Neural cell (in vitro differentiated cells): ENCODE measurements around the gene VWA8. TPM values are rescaled to one million over a fixed set of nuclear protein-coding genes. Genes with fewer than 3 reads are reported as not detected.

Experiments
- H2AFZ ChIP-seq: fragments of 200-600, 300-800 bp; sonication (generic), shearing (Covaris generic); 2 replicates; pipeline ENCODE4 v1.6.0; 2014; ENCODE audit warnings: low read depth, mild to moderate bottlenecking, antibody characterized with exemption, low read length, moderate library complexity
- H3F3A ChIP-seq: fragments of 200-600 bp; shearing (Covaris generic); 2 replicates; pipeline ENCODE4 v1.6.1; 2016; ENCODE audit warnings: mild to moderate bottlenecking, moderate library complexity, mixed read lengths, antibody characterized with exemption, low read length; ENCODE audit not compliant: insufficient read depth, poor library complexity, severe bottlenecking
- H3K27ac ChIP-seq: fragments of 200-600, 300-800 bp; sonication (generic), shearing (Covaris generic); 2 replicates; pipeline ENCODE4 v1.5.1; 2014; ENCODE audit warnings: mild to moderate bottlenecking, low read length, moderate library complexity
- H3K27me3 ChIP-seq: fragments of 300-800, 200-600 bp; sonication (generic), shearing (Covaris generic); 2 replicates; pipeline ENCODE4 v1.6.0; 2014; ENCODE audit warnings: mild to moderate bottlenecking, low read depth, low read length, moderate library complexity; ENCODE audit not compliant: insufficient read depth
- H3K36me3 ChIP-seq: fragments of 300-800, 200-600 bp; sonication (generic), shearing (Covaris generic); 2 replicates; pipeline ENCODE4 v1.5.1; 2014; ENCODE audit warnings: mild to moderate bottlenecking, antibody characterized with exemption, low read length, moderate library complexity; ENCODE audit not compliant: insufficient read depth
- H3K4me2 ChIP-seq: fragments of 300-800, 200-600 bp; sonication (generic), shearing (Covaris generic); 2 replicates; pipeline ENCODE4 v1.6.0; 2014; ENCODE audit warnings: mild to moderate bottlenecking, low read length
- H3K4me3 ChIP-seq: fragments of 300-800, 200-600 bp; sonication (generic), shearing (Covaris generic); 2 replicates; pipeline ENCODE4 v1.5.1; 2014; ENCODE audit warnings: mild to moderate bottlenecking, low read length, moderate library complexity
- H3K79me2 ChIP-seq: fragments of 200-600 bp; shearing (Covaris generic); replicated peaks from 2 replicates; pipeline ENCODE4 v1.6.0; 2014; ENCODE audit warnings: mild to moderate bottlenecking, low read length, moderate library complexity; ENCODE audit not compliant: insufficient read depth
- H3K9ac ChIP-seq: fragments of 300-800, 200-600 bp; sonication (generic), shearing (Covaris generic); 2 replicates; pipeline ENCODE4 v1.6.1; 2016; ENCODE audit warnings: mild to moderate bottlenecking, low read length, mixed read lengths
- H3K9me2 ChIP-seq: fragments of 200-600 bp; shearing (Covaris generic); 2 replicates; pipeline ENCODE4 v1.6.1; 2016; ENCODE audit warnings: mild to moderate bottlenecking, low read length, mixed read lengths; ENCODE audit not compliant: insufficient read depth
- H3K9me3 ChIP-seq: fragments of 200-600, 300-800 bp; sonication (generic), shearing (Covaris generic); 2 replicates; pipeline ENCODE4 v1.6.1; 2016; ENCODE audit warnings: mild to moderate bottlenecking, mixed run types, low read length, moderate library complexity, mixed read lengths
- H4K20me1 ChIP-seq: fragments of 200-600 bp; shearing (Covaris generic); 2 replicates; pipeline ENCODE4 v1.6.1; 2016; ENCODE audit warnings: mild to moderate bottlenecking, mixed run types; ENCODE audit not compliant: insufficient read depth
- EP300 ChIP-seq: fragments of 450-650 bp; conservative IDR thresholded peaks from 2 replicates; pipeline ENCODE4 v1.6.1; 2014; ENCODE audit warnings: antibody characterized with exemption, mild to moderate bottlenecking, moderate library complexity; ENCODE audit not compliant: poor library complexity, severe bottlenecking
- EZH2 ChIP-seq: fragments of 200-600, 300-800 bp; shearing (Covaris generic), sonication (generic); IDR thresholded peaks from 2 replicates; pipeline ENCODE4 v1.6.1; 2014; ENCODE audit warnings: antibody characterized with exemption, low read length, borderline replicate concordance, mild to moderate bottlenecking; ENCODE audit not compliant: insufficient read depth, poor library complexity, severe bottlenecking
- MXI1 ChIP-seq: fragments of 450-650 bp; conservative IDR thresholded peaks from 2 replicates; pipeline ENCODE4 v1.6.1; 2014; ENCODE audit warnings: antibody characterized with exemption, mild to moderate bottlenecking; ENCODE audit not compliant: poor library complexity, severe bottlenecking
- POLR2AphosphoS5 ChIP-seq: IDR thresholded peaks from 2 replicates; pipeline ENCODE4 v1.6.1; 2012
- RAD21 ChIP-seq: fragments of 450-650 bp; conservative IDR thresholded peaks from 2 replicates; pipeline ENCODE4 v1.6.1; 2014; ENCODE audit warnings: antibody characterized with exemption, mild to moderate bottlenecking, moderate library complexity
- SMC3 ChIP-seq: fragments of 450-650 bp; conservative IDR thresholded peaks from 2 replicates; pipeline ENCODE4 v1.6.1; 2014; ENCODE audit warnings: antibody characterized with exemption, mild to moderate bottlenecking, moderate library complexity; ENCODE audit not compliant: poor library complexity
- TAF1 ChIP-seq: IDR thresholded peaks from 2 replicates; pipeline ENCODE4 v1.6.1; 2012; ENCODE audit warnings: low read depth
- polyA plus RNA-seq: library from polyadenylated mRNA; depleted of rRNA; stranded (reverse); fragments of >200 nt; gene quantifications from 2 replicates; pipeline ENCODE4 v1.2.3, GENCODE V29; 2014
- TF ChIP-seq, protein P1 (sequence below): fragments of 450-650 bp; IDR thresholded peaks from 2 replicates; pipeline ENCODE4 v1.5.1; 2014; ENCODE audit warnings: antibody characterized with exemption, mild to moderate bottlenecking, moderate library complexity; ENCODE audit not compliant: poor library complexity, severe bottlenecking
- TF ChIP-seq, protein P2 (sequence below): IDR thresholded peaks from 2 replicates; pipeline ENCODE4 v1.6.1; 2012; ENCODE audit warnings: borderline replicate concordance

The VWA8 gene
- polyA plus RNA-seq, 1 donor from 2014 or later: 3.6 TPM

DNA sequence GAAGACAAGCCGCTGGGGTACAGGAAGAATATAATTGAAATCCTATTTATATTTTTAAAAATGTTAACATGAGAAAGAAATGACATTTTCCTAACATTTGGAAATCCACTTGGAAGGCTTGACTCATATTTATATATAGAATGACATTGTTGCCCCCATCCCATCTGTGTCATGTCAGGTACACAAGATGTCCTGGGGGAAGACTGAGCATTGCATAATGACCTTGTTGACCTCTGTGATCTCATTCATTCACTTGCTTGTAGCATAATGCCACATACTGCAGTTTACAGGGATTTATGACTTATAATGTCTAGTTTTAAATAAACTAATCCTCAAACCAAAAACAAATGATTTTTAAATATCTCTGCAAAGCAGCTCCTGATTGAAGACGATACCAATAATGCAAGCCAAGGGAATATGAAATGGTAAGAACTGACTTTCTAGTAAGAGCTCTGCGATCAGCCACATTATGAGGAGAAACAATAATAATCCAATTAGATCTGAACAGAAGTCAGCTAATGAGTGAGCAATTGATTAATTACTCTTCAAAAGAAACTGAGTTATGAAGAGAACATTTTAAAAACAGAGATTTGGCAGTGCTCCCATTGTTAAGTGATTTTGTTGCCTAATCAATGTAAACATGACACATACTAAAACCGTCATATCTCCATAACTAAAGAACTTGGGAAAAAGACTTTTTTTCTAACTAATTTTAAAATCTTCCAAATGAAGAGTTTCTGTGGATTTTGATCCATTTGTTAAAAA lies 21.2 kb upstream of the VWA8 start:
- TF ChIP-seq, protein P1, sequence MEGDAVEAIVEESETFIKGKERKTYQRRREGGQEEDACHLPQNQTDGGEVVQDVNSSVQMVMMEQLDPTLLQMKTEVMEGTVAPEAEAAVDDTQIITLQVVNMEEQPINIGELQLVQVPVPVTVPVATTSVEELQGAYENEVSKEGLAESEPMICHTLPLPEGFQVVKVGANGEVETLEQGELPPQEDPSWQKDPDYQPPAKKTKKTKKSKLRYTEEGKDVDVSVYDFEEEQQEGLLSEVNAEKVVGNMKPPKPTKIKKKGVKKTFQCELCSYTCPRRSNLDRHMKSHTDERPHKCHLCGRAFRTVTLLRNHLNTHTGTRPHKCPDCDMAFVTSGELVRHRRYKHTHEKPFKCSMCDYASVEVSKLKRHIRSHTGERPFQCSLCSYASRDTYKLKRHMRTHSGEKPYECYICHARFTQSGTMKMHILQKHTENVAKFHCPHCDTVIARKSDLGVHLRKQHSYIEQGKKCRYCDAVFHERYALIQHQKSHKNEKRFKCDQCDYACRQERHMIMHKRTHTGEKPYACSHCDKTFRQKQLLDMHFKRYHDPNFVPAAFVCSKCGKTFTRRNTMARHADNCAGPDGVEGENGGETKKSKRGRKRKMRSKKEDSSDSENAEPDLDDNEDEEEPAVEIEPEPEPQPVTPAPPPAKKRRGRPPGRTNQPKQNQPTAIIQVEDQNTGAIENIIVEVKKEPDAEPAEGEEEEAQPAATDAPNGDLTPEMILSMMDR: no peak
- no peak for TF ChIP-seq SMC3
- TF ChIP-seq EZH2: no peak
- no peak for TF ChIP-seq EP300
- TF ChIP-seq, protein P2, sequence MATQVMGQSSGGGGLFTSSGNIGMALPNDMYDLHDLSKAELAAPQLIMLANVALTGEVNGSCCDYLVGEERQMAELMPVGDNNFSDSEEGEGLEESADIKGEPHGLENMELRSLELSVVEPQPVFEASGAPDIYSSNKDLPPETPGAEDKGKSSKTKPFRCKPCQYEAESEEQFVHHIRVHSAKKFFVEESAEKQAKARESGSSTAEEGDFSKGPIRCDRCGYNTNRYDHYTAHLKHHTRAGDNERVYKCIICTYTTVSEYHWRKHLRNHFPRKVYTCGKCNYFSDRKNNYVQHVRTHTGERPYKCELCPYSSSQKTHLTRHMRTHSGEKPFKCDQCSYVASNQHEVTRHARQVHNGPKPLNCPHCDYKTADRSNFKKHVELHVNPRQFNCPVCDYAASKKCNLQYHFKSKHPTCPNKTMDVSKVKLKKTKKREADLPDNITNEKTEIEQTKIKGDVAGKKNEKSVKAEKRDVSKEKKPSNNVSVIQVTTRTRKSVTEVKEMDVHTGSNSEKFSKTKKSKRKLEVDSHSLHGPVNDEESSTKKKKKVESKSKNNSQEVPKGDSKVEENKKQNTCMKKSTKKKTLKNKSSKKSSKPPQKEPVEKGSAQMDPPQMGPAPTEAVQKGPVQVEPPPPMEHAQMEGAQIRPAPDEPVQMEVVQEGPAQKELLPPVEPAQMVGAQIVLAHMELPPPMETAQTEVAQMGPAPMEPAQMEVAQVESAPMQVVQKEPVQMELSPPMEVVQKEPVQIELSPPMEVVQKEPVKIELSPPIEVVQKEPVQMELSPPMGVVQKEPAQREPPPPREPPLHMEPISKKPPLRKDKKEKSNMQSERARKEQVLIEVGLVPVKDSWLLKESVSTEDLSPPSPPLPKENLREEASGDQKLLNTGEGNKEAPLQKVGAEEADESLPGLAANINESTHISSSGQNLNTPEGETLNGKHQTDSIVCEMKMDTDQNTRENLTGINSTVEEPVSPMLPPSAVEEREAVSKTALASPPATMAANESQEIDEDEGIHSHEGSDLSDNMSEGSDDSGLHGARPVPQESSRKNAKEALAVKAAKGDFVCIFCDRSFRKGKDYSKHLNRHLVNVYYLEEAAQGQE: no peak
- no peak for TF ChIP-seq MXI1
- H3K79me2 ChIP-seq: no peaks in the 10 kb centered on the region
- no peak overlapping the region for H3K27ac ChIP-seq
- H4K20me1 ChIP-seq: no peaks in the 10 kb centered on the region
- H3K4me2 ChIP-seq: no peak overlapping the region
- no peaks in the 10 kb centered on the region for H3K9me3 ChIP-seq
- no peaks in the 10 kb centered on the region for H3F3A ChIP-seq
- no peak overlapping the region for H2AFZ ChIP-seq
- no peaks in the 10 kb centered on the region for H3K36me3 ChIP-seq
- no peak overlapping the region for H3K9ac ChIP-seq
- no peaks in the 10 kb centered on the region for H3K27me3 ChIP-seq
- no peak overlapping the region for H3K4me3 ChIP-seq
- no peaks in the 10 kb centered on the region for H3K9me2 ChIP-seq

DNA sequence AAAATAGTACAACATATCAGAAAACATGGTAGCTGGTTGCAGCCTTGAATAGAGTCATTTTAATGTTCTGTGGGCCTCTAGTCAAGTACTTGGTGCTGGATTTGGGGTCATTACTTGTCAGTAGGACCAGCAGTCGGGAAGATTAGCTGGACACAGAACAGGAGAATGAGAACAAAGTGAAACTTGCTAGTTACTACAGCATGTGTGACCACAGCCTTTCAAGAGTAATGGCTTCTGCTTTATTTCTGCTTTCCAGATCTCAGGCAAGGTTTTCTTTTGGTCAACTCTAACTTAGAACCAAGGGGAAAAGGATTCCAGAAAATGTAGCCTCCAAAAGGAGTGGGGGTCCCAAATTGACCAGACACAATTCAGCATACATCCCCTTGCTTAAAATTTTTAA lies 17.1 kb upstream of the VWA8 start:
- H3K79me2 ChIP-seq: no peaks in the 10 kb centered on the region
- no peak overlapping the region for H3K4me3 ChIP-seq
- no peaks in the 10 kb centered on the region for H3F3A ChIP-seq
- H3K27me3 ChIP-seq: no peaks in the 10 kb centered on the region
- H3K9me2 ChIP-seq: no peaks in the 10 kb centered on the region
- no peak overlapping the region for H3K27ac ChIP-seq
- no peak overlapping the region for H2AFZ ChIP-seq
- TF ChIP-seq MXI1 (no peak), TAF1 (no peak), EP300 (no peak), POLR2AphosphoS5 (no peak), EZH2 (no peak), SMC3 (no peak), RAD21 (no peak)
- TF ChIP-seq, protein P1: no peak
- TF ChIP-seq, protein P2: no peak
- H3K36me3 ChIP-seq: no peaks in the 10 kb centered on the region
- no peak overlapping the region for H3K9ac ChIP-seq
- H4K20me1 ChIP-seq: no peaks in the 10 kb centered on the region
- H3K9me3 ChIP-seq: no peaks in the 10 kb centered on the region
- no peak overlapping the region for H3K4me2 ChIP-seq
